Kidney tubule cell (primary cell): ENCODE measurements around the gene APOB.
"Not testable (repeated sequence)": the region's sequence is repeated elsewhere in the genome, so short reads cannot be mapped to it uniquely, and the experiment has no call there.

Experiments used
- DNase-seq: peaks from one replicate; pipeline ENCODE4 v3.0.0-alpha.2; 2018; ENCODE audit warnings: low spot score

The APOB gene

GRCh38 chr2:21033237-21034155, 10.4 kb downstream of the APOB start:
- no peak for DNase-seq

- no peak for DNase-seq
Measured at GRCh38 chr2:21032338-21033236, 11.3 kb downstream of the APOB start.

- DNase-seq: no peak
Measured at GRCh38 chr2:21030983-21031968, 12.6 kb downstream of the APOB start.

GRCh38 chr2:21029519-21029918, 14.4 kb downstream of the APOB start:
- DNase-seq: no peak

GRCh38 chr2:21028951-21029350, 14.9 kb downstream of the APOB start:
- DNase-seq: not testable (repeated sequence)

- no peak for DNase-seq
Measured at GRCh38 chr2:21028021-21028947, 15.6 kb downstream of the APOB start.

GRCh38 chr2:21026479-21027282, 17.2 kb downstream of the APOB start:
- DNase-seq: no peak

GRCh38 chr2:21025690-21026478, 18.0 kb downstream of the APOB start:
- DNase-seq: no peak

- DNase-seq: no peak
Measured at GRCh38 chr2:21024722-21025389, 19.0 kb downstream of the APOB start.

- DNase-seq: no peak
Measured at GRCh38 chr2:21024198-21024597, 19.7 kb downstream of the APOB start.

- no peak for DNase-seq
Measured at GRCh38 chr2:21023419-21024181, 20.3 kb downstream of the APOB start.

- no peak for DNase-seq
Measured at GRCh38 chr2:21022792-21023367, 21.0 kb downstream of the APOB start.

GRCh38 chr2:21021430-21021829, 22.4 kb downstream of the APOB start:
- DNase-seq: no peak

- DNase-seq: no peak
Measured at GRCh38 chr2:21020668-21021288, 23.1 kb downstream of the APOB start.

GRCh38 chr2:21020031-21020667, 23.7 kb downstream of the APOB start:
- DNase-seq: no peak

GRCh38 chr2:21019678-21020021, 24.2 kb downstream of the APOB start:
- DNase-seq: no peak
